Measurements from ENCODE around the gene F3. TPM values are rescaled to one million over a fixed set of nuclear protein-coding genes. Genes with fewer than 3 reads are reported as not detected.
"Not testable (repeated sequence)": the region's sequence is repeated elsewhere in the genome, so short reads cannot be mapped to it uniquely, and the experiment has no call there.

Gene F3
- total and polyA plus RNA-seq, 12 donors, result 11.8 to 50.9 (median 23.9) TPM

DNA sequence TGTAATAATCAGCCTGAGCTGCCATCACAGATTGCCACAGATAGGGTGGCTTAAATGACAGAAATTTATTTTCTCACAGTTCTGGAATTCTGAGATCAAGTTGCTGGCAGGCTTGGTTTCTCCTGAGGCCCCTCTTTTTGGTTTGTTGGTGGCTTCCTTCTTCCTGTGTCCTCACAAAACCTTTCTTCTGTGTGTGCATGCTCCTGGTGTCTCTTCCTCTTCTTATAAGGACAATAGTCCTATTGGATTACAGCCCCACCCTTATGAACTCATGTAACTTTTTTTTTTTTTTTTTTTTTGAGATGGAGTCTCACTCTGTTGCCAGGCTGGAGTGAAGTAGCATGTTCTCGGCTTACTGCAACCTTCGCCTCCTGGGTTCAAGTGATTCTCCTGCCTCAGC is 41.0 kb upstream of the F3 start:
- Histone ChIP-seq H3K9me3 (replicated peaks in 1 of 3) (no peaks in the 10 kb centered on the region), H3K4me1 (replicated peaks in 1 of 2) (peaks cover 0 to 8% of the 10 kb centered on the region in 2 donors), H3K4me3 (no peak overlapping the region), H3K27me3 (no peaks in the 10 kb centered on the region), H3K27ac (no peak overlapping the region), H3K36me3 (replicated peaks in 1 of 2) (no peaks in the 10 kb centered on the region)
- no peak for TF ChIP-seq POLR2A (IDR thresholded peaks at IDR 0.05)
- TF ChIP-seq, protein P1, sequence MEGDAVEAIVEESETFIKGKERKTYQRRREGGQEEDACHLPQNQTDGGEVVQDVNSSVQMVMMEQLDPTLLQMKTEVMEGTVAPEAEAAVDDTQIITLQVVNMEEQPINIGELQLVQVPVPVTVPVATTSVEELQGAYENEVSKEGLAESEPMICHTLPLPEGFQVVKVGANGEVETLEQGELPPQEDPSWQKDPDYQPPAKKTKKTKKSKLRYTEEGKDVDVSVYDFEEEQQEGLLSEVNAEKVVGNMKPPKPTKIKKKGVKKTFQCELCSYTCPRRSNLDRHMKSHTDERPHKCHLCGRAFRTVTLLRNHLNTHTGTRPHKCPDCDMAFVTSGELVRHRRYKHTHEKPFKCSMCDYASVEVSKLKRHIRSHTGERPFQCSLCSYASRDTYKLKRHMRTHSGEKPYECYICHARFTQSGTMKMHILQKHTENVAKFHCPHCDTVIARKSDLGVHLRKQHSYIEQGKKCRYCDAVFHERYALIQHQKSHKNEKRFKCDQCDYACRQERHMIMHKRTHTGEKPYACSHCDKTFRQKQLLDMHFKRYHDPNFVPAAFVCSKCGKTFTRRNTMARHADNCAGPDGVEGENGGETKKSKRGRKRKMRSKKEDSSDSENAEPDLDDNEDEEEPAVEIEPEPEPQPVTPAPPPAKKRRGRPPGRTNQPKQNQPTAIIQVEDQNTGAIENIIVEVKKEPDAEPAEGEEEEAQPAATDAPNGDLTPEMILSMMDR (IDR thresholded peaks at IDR 0.05), result no peak
- 89 to 100% (median 95%) methylated on average over 2 of the region's 2 CpGs for WGBS, 4 donors
- intact Hi-C loops (cut with DNase I), result no loop called here
- DNase-seq, result no peak

DNA sequence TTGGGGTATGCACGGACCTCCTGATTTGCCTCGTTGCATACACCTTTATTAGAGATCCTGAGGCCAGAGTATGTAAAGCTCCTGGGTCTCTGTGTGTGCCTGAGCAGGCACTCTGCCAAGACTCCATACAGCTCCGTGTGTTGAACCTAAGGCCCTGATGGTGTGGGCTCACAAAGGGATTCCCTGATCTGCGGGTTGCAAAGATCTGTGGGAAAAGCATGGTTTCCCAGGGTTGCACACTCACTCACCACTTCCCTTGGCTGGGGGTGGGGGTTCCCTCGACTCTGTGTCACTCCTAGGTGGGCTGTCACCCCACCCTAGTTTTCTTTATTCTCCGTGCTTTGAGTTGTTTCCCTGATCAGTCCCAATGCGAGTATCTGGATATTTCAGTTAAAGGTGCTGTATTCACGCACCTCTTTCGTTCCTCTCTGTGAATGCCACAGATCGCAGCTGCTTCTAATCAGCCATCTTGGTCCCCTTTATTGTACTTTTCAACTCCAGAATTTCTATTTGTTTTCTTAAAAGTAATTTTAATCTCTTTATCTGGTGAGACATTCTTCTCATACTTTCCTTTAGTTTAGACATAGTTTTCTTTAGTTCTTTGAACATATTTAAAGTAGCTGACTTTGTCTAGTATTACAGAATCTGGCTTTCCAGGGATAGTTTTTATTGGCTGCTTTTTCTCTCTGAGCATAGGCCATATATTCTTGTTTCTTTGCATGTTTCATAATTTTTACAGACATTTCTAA is 39.0 kb upstream of the F3 start:
- WGBS, 4 donors, result 75 to 82% (median 81%) methylated on average over 10 of the region's 10 CpGs
- Histone ChIP-seq H3K27me3 (no peaks in the 10 kb centered on the region), H3K27ac (no peak overlapping the region), H3K36me3 (replicated peaks in 1 of 2) (no peaks in the 10 kb centered on the region), H3K4me3 (no peak overlapping the region), H3K4me1 (replicated peaks in 1 of 2) (no peaks in the 10 kb centered on the region), H3K9me3 (replicated peaks in 1 of 3) (no peaks in the 10 kb centered on the region)
- DNase-seq, result no peak
- intact Hi-C loops (cut with DNase I), result no loop called here
- TF ChIP-seq POLR2A (IDR thresholded peaks at IDR 0.05), result no peak
- TF ChIP-seq, protein P1 (IDR thresholded peaks at IDR 0.05), result no peak

DNA sequence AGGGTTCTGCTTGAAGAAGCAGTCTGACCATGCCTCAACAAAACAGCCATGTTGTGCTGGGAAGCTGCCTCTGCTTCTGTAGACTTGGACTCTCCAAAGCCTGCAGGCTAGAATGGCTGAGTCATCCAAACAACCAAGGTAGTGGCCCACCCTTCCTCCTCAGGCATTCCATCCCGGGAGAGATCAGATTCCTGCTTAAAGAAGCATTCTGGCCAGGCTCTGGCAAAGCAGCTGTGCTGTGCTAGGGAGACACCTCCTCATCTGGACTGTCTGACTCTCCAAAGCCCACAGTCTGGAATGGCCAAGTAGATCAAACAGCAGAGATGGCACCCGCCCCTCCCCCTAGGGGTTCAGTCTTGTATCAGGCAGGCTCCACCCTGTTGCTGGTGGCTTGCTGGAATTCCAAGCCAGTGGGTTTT is 38.3 kb upstream of the F3 start:
- Histone ChIP-seq H3K27me3 (no peaks in the 10 kb centered on the region), H3K4me3 (no peak overlapping the region), H3K36me3 (replicated peaks in 1 of 2) (no peaks in the 10 kb centered on the region), H3K27ac (no peak overlapping the region), H3K4me1 (replicated peaks in 1 of 2) (no peaks in the 10 kb centered on the region), H3K9me3 (replicated peaks in 1 of 3) (no peaks in the 10 kb centered on the region)
- intact Hi-C loops (cut with DNase I), result no loop called here
- WGBS, 4 donors, result 33 to 65% (median 61%) methylated on average over 1 to 2 of the region's 2 CpGs
- TF ChIP-seq, protein P1 (IDR thresholded peaks at IDR 0.05), result no peak
- TF ChIP-seq POLR2A (IDR thresholded peaks at IDR 0.05), result no peak
- DNase-seq, result peak in 1 of 7 donors; percentile 47

DNA sequence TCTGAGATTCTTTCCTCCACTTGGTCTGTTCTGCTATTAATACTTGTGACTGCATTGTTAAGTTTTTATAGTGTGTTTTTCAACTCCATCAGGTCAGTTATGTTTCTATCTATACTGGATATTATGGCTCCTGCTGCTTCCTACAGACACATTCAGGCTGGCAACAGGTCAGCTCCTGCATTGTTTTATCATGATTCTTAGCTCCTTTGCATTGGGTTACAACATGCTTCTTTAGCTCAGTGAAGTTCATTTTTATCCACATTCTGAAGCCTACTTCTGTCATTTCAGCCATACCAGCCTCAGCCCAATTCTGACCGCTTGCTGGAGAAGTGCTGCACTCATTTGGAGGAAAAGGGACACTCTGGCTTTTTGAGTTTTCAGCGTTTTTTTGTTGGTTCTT is 37.3 kb upstream of the F3 start:
- 78 to 83% (median 81%) methylated on average over 2 of the region's 2 CpGs for WGBS, 4 donors
- intact Hi-C loops (cut with DNase I), result no loop called here

DNA sequence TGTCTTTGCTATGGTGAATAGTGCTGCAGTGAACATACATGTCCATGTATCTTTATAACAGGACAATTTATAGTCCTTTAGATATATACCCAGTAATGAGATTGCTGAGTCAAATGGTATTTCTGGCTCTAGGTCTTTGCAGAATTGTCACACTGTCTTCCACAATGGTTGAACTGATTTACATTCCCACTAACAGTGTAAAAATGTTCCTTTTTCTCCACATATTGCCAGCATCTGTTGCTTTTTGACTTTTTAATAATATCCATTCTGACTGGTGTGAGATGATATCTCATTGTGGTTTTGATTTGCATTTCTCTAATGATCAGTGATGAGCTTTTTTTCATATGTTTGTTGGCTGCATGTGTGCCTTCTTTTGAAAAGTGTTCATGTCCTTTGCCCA is 32.4 kb upstream of the F3 start:
- H3K4me3 ChIP-seq; DNase-seq; H3K4me1 ChIP-seq (replicated peaks in 1 of 2); H3K9me3 ChIP-seq (replicated peaks in 1 of 3); H3K27me3 ChIP-seq; H3K36me3 ChIP-seq (replicated peaks in 1 of 2); H3K27ac ChIP-seq; intact Hi-C loops (cut with DNase I): not testable (repeated sequence)

More for the DNA sequence above, 37.3 kb upstream of the F3 start:
- no peak overlapping the region for H3K4me3 ChIP-seq
- no peak for DNase-seq
- no peaks in the 10 kb centered on the region for H3K36me3 ChIP-seq (replicated peaks in 1 of 2)
- TF ChIP-seq, protein P1 (IDR thresholded peaks at IDR 0.05), result no peak
- no peak for TF ChIP-seq POLR2A (IDR thresholded peaks at IDR 0.05)
- no peaks in the 10 kb centered on the region for H3K27me3 ChIP-seq
- H3K27ac ChIP-seq, result no peak overlapping the region
- H3K4me1 ChIP-seq (replicated peaks in 1 of 2), result no peaks in the 10 kb centered on the region
- no peaks in the 10 kb centered on the region for H3K9me3 ChIP-seq (replicated peaks in 1 of 3)

All from adrenal gland (tissue), 12 donors.